Urinary bladder (tissue), 4 donors: ENCODE measurements around the gene MAN2A1. TPM values are rescaled to one million over a fixed set of nuclear protein-coding genes. Genes with fewer than 3 reads are reported as not detected.

Experiments used
- DNase-seq: peaks from one replicate; pipeline ENCODE4 v3.0.0-alpha.2; 2015; ENCODE audit errors: extremely low spot score
- H3K27ac ChIP-seq: one replicate; pipeline ENCODE4 v1.5.1; 2013; ENCODE audit warnings: low read depth, mild to moderate bottlenecking, moderate library complexity
- H3K36me3 ChIP-seq: one replicate; pipeline ENCODE4 v1.6.1; 2013; ENCODE audit warnings: mild to moderate bottlenecking, moderate library complexity; ENCODE audit not compliant: insufficient read depth
- H3K4me1 ChIP-seq: one replicate; pipeline ENCODE4 v1.6.1; 2013; ENCODE audit warnings: mild to moderate bottlenecking, moderate library complexity; ENCODE audit not compliant: insufficient read depth
- H3K4me3 ChIP-seq: one replicate; pipeline ENCODE4 v1.5.1; 2013; ENCODE audit warnings: low read depth, low read length
- WGBS: extraction: QIAGEN DNeasy Blood & Tissue Kit; methylation state at CpG from one replicate; pipeline ENCODE4 v1.1.7; 2013; 5-methylcytosine and 5-hydroxymethylcytosine counted together
- polyA plus RNA-seq: library from polyadenylated mRNA; stranded (reverse); fragments of 200-250 nt; gene quantifications from one replicate; pipeline ENCODE4 v1.2.3, GENCODE V29; 2013
- total RNA-seq: library from RNA; depleted of rRNA; stranded (reverse); fragments of >200 nt; gene quantifications from one replicate; pipeline ENCODE4 v1.2.3, GENCODE V29; 2014
- donor health status: healthy with polysubstance abuse.
- donor health status: healthy.

The MAN2A1 gene
- total and polyA plus RNA-seq, 2 donors: 22.5 to 125 TPM

DNA sequence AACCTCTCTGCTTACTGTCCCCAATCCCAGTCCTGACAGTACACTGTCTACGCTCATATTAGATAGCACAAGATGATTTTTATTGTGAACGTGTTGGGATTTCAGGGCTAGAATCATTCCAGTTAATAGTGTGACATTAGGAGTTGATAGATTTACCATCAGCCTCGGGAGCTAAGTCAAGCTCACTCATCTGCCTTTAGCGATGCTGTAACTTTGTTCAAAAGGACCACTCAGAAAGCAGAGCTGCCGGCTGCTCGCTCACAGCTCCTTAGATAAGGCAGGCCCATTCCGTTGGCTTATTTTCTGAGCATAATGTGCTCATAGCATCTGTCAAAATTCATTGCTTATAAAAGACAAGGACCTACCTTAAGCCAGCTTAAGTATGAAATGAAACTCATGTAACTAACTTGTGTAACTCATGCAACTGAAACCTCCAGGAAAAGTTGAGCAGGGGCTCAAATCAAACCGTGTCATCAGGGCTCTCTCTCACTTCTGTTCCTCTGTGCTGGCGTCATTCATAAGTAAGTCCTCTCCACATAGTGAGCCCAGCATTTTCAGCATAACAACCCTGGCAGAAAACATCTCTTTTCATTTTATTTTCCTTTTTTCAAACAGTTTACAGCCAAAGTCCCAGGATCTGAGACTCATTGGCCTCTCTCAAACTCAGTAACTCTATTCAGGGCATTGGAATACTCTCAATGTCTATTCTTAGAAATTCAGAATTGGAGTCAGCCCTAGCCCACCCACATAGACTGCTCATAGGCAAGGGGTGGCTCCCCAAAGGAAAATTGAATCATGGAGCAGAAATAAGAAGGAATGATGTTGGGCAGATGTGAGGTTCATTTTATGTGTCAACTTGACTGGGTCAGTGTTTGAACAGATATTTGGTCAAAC, 208.8 kb downstream of the MAN2A1 start:
- no peak for DNase-seq
- Histone ChIP-seq H3K4me1 (no peaks in the 10 kb centered on the region), H3K27ac (no peak overlapping the region), H3K36me3 (no peaks in the 10 kb centered on the region), H3K4me3 (no peak overlapping the region)
- 41% methylated on average over 9 of the region's 9 CpGs for WGBS

DNA sequence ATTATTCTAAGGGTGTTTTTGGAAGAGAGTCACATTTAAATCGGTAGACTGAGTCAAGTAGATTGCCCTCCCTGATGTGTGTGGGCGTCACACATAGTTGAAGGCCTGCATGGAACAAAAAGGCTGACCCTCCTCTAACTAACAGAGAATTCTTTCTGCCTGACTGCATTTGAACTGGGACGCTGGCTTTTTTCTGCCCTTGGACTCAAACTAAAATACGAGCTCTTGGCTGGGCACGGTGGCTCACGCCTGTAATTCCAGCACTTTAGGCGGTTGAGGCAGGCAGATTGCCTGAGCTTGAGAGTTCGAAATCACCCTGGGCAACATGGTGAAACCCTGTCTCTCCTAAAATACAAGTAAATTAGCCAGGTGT, 209.4 kb downstream of the MAN2A1 start:
- no peak for DNase-seq
- Histone ChIP-seq H3K4me1 (no peaks in the 10 kb centered on the region), H3K4me3 (no peak overlapping the region), H3K27ac (no peak overlapping the region), H3K36me3 (no peaks in the 10 kb centered on the region)
- 63% methylated on average over 8 of the region's 8 CpGs for WGBS

- Histone ChIP-seq H3K4me1 (no peaks in the 10 kb centered on the region), H3K4me3 (no peak overlapping the region), H3K27ac (no peak overlapping the region), H3K36me3 (no peaks in the 10 kb centered on the region)
- DNase-seq: no peak
- 92% methylated on average over 3 of the region's 3 CpGs for WGBS
These were observed 210.7 kb downstream of the MAN2A1 start for GRCh38 chr5:109900461-109900860.

DNA sequence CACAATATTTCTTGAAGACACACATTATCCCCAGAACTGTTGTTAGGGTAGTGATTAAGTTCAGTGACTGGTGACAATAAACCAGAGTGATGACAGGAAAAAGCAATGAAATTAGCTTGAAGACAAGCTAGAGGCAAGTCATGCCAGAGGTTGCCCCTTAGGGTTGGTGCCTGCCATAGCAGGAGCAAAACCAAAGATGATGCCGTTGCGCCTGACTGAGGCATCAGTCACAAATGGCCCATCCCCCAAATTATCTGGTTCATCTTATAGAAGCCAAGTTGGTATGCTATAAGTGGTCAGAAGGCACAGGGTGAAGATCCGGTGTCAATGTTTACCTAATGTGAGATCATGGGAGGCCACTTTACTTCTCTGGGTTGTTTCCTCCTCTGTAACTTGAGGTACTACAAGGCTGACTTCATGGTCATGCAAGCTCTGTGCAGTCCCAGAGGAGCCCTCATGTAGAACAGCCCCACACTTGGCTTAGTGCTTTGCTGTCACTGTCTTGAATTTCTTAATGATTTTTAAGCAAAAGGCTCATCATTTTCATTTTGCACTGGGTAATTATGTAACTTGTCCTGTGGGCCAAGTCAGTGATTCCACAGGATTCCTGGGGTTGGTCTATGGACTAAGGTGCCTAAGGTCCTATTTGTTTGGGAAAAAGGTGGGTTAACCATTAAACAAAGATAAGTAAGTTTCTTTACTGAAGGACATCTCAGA, 211.3 kb downstream of the MAN2A1 start:
- WGBS: 79% methylated on average over 3 of the region's 3 CpGs
- Histone ChIP-seq H3K4me3 (no peak overlapping the region), H3K4me1 (no peaks in the 10 kb centered on the region), H3K27ac (no peak overlapping the region), H3K36me3 (no peaks in the 10 kb centered on the region)
- DNase-seq: no peak

- no peak overlapping the region for H3K4me3 ChIP-seq
- H3K4me1 ChIP-seq: no peaks in the 10 kb centered on the region
- 93% methylated on average over 1 of the region's 1 CpG for WGBS
- no peak for DNase-seq
- no peak overlapping the region for H3K27ac ChIP-seq
- H3K36me3 ChIP-seq: no peaks in the 10 kb centered on the region
These were observed 211.9 kb downstream of the MAN2A1 start for GRCh38 chr5:109901628-109901981.

DNA sequence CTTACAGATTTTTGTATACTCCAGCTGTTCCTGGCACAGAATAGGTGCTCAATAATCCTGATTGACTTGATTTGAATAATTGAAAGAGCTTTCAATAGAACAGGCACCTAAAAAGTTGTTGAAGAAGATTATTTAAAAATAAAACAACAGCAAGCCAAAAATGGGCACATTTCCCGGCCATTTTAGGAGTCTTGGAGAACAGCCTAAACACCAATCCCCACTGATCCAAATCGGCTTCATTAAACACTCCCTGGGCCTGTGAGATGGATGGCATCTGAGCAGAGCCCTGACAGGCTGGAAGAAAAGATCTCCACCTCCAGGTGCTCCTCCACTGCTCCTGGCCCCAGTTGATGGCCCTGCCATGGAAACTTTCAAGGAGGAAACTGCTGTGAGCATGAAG, 213.3 kb downstream of the MAN2A1 start:
- DNase-seq: no peak
- WGBS: 57% methylated on average over 2 of the region's 2 CpGs
- H3K27ac ChIP-seq: no peak overlapping the region

DNA sequence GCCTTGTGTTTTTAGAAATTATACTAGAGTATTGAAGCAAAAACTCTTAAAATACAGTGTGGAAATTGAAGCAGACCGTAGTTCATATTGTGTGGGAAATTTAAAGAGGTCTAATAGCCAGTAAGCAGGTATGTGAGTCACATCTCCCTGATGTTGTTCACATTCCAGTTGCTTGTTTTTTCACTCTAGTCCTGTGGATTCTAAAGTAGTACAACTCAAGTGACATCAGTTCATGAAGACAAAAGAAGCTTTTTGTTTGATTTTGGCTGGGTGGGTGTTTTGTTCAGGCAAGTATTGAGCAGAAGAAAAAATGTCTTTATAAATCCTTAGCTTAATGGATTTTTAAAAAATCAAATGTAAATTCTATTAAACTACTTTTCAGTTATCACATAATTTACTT, 216.2 kb downstream of the MAN2A1 start:
- Histone ChIP-seq H3K27ac (no peak overlapping the region), H3K4me3 (no peak overlapping the region), H3K4me1 (no peaks in the 10 kb centered on the region), H3K36me3 (no peaks in the 10 kb centered on the region)
- WGBS: 92% methylated on average over 1 of the region's 1 CpG
- DNase-seq: no peak

More for the DNA sequence above, 213.3 kb downstream of the MAN2A1 start:
- H3K36me3 ChIP-seq: no peaks in the 10 kb centered on the region
- H3K4me3 ChIP-seq: no peak overlapping the region
- H3K4me1 ChIP-seq: no peaks in the 10 kb centered on the region

- H3K4me1 ChIP-seq: no peaks in the 10 kb centered on the region
- H3K36me3 ChIP-seq: no peaks in the 10 kb centered on the region
- 58% methylated on average over 3 of the region's 3 CpGs for WGBS
- no peak overlapping the region for H3K27ac ChIP-seq
- DNase-seq: no peak
- H3K4me3 ChIP-seq: no peak overlapping the region
These were observed 217.5 kb downstream of the MAN2A1 start for GRCh38 chr5:109907189-109907588.

DNA sequence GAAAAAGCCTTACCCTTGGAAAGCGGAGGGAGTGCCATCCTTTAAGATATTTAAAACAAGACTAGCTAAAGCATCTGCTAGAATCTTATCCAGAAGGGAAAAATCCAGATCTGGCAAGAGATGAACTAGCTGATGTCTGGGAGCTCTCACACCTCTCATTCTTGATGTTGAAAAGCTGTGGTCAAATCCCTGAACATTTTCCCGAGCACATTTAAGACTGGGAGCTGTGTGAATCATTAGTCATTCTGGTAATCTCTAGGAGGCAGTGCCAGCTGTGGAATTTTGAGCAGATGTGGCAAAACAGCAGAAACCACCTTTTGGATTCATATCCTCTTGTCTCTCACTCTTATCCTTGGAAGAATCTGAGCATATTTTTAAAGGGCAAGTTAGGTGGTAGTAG, 218.0 kb downstream of the MAN2A1 start:
- H3K27ac ChIP-seq: no peak overlapping the region
- H3K36me3 ChIP-seq: no peaks in the 10 kb centered on the region
- no peak overlapping the region for H3K4me3 ChIP-seq
- DNase-seq: no peak
- H3K4me1 ChIP-seq: no peaks in the 10 kb centered on the region
- 44% methylated on average over 2 of the region's 2 CpGs for WGBS

GRCh38 chr5:109908366-109908765, 218.6 kb downstream of the MAN2A1 start:
- Histone ChIP-seq H3K27ac (no peak overlapping the region), H3K4me1 (no peaks in the 10 kb centered on the region), H3K36me3 (no peaks in the 10 kb centered on the region), H3K4me3 (no peak overlapping the region)
- WGBS: 87% methylated on average over 3 of the region's 3 CpGs
- DNase-seq: no peak

- Histone ChIP-seq H3K4me1 (no peaks in the 10 kb centered on the region), H3K27ac (no peak overlapping the region), H3K4me3 (no peak overlapping the region), H3K36me3 (no peaks in the 10 kb centered on the region)
- 80% methylated on average over 5 of the region's 5 CpGs for WGBS
- no peak for DNase-seq
These were observed 221.1 kb downstream of the MAN2A1 start for GRCh38 chr5:109910874-109911273.

GRCh38 chr5:109911731-109912130, 222.0 kb downstream of the MAN2A1 start:
- WGBS: 49% methylated on average over 3 of the region's 3 CpGs
- Histone ChIP-seq H3K36me3 (no peaks in the 10 kb centered on the region), H3K4me3 (no peak overlapping the region), H3K27ac (no peak overlapping the region), H3K4me1 (no peaks in the 10 kb centered on the region)
- no peak for DNase-seq

DNA sequence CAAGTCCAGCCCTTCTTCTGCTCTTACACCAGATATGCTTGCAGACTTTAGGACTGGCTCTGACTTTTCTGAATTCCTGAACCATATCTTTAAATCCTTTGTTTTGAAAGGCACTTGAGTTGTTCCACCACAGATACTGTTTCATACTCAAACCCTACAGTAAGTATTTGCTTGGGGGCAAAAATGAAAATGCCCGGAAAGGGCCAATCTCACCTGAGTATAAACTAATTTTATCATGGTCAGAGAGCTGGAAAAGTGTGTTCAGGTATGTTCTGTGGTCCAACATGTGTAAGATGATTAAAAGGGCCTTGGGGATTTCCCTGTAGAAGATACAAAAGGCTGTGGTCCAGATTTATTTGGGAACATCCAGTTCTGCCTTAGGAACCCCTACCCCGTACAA, 225.2 kb downstream of the MAN2A1 start:
- no peak overlapping the region for H3K27ac ChIP-seq
- DNase-seq: no peak
- H3K4me3 ChIP-seq: no peak overlapping the region
- WGBS: 96% methylated on average over 2 of the region's 2 CpGs
- H3K36me3 ChIP-seq: no peaks in the 10 kb centered on the region
- no peaks in the 10 kb centered on the region for H3K4me1 ChIP-seq

DNA sequence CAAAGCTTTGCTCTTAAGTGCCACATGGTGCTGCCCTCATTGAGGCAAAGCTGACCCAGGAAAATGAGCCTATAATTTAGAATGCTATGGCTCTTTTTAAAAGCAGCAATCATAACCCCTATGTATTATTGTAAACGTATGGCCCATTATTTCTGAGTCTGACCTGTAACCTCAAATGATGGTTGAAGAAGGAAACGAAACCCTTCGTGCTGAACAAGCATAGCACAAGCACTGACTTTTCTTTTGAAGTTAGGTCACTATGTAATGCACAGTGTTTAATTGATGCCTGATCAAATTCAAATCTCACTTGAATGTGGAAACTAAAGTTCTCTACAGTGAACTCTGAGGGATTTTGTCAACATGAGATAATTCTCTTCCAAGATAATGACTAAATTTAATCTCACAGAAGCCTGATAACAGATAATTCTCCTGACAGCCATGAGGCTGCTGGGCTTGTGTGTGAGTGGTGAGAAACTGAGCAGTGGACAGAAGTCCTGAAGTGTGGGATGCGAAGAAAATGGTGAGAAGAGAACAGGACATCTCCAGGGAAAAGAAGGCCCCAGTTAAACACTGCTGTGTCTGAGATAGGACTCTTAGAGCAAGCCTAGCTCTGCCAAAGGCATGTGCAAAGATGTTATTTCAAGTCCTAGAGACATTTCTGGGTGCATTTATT, 226.9 kb downstream of the MAN2A1 start:
- Histone ChIP-seq H3K36me3 (no peaks in the 10 kb centered on the region), H3K27ac (no peak overlapping the region), H3K4me1 (no peaks in the 10 kb centered on the region), H3K4me3 (no peak overlapping the region)
- no peak for DNase-seq
- WGBS: 86% methylated on average over 4 of the region's 4 CpGs
